Hepatocyte (in vitro differentiated cells): Measurements from ENCODE around the gene FBN1. TPM values are rescaled to one million over a fixed set of nuclear protein-coding genes. Genes with fewer than 3 reads are reported as not detected.

Source experiments
- DNase-seq: peaks from one replicate; pipeline ENCODE4 v3.0.0-alpha.2; 2016; ENCODE audit warnings: low spot score
- H2AFZ ChIP-seq: fragments of 200-600 bp; sonication (generic); 2 replicates; pipeline ENCODE4 v1.6.0; 2016; ENCODE audit warnings: antibody characterized with exemption, mild to moderate bottlenecking
- H3K27ac ChIP-seq: fragments of 200-600 bp; sonication (generic); 2 replicates; pipeline ENCODE4 v1.5.1; 2016; ENCODE audit warnings: mild to moderate bottlenecking
- H3K27me3 ChIP-seq: fragments of 200-600 bp; sonication (generic); 2 replicates; pipeline ENCODE4 v1.6.1; 2016
- H3K36me3 ChIP-seq: fragments of 200-600 bp; sonication (generic); replicated peaks from 2 replicates; pipeline ENCODE4 v1.5.1; 2016; ENCODE audit warnings: low read depth; ENCODE audit not compliant: insufficient read depth
- H3K4me1 ChIP-seq: fragments of 200-600 bp; sonication (generic); 2 replicates; pipeline ENCODE4 v1.5.1; 2016; ENCODE audit warnings: mild to moderate bottlenecking, moderate library complexity; ENCODE audit not compliant: insufficient read depth
- H3K4me2 ChIP-seq: fragments of 200-600 bp; sonication (generic); 2 replicates; pipeline ENCODE4 v1.6.0; 2016
- H3K4me3 ChIP-seq: fragments of 200-600 bp; sonication (generic); 2 replicates; pipeline ENCODE4 v1.5.1; 2016; ENCODE audit warnings: mild to moderate bottlenecking
- H3K79me2 ChIP-seq: fragments of 200-600 bp; sonication (generic); 2 replicates; pipeline ENCODE4 v1.6.0; 2017; ENCODE audit warnings: mild to moderate bottlenecking
- H3K9me2 ChIP-seq: fragments of 200-600 bp; sonication (generic); replicated peaks from 2 replicates; pipeline ENCODE4 v1.6.0; 2017; ENCODE audit warnings: mild to moderate bottlenecking; ENCODE audit not compliant: insufficient read depth
- H3K9me3 ChIP-seq: fragments of 200-600 bp; sonication (generic); 2 replicates; pipeline ENCODE4 v1.5.1; 2016; ENCODE audit warnings: low read depth, mild to moderate bottlenecking
- H4K20me1 ChIP-seq: fragments of 200-600 bp; sonication (generic); 2 replicates; pipeline ENCODE4 v1.6.0; 2016; ENCODE audit warnings: mild to moderate bottlenecking; ENCODE audit not compliant: insufficient read depth, poor library complexity, severe bottlenecking
- CTCF ChIP-seq: fragments of 200-600 bp; sonication (generic); IDR thresholded peaks from 2 replicates; pipeline ENCODE4 v1.5.1; 2016; ENCODE audit warnings: antibody characterized with exemption, mild to moderate bottlenecking; ENCODE audit not compliant: poor library complexity
- EZH2 ChIP-seq: fragments of 200-600 bp; sonication (generic); IDR thresholded peaks from 2 replicates; pipeline ENCODE4 v1.6.1; 2016; ENCODE audit warnings: antibody characterized with exemption, mild to moderate bottlenecking, borderline replicate concordance
- EZH2phosphoT487 ChIP-seq: fragments of 200-600 bp; sonication (generic); IDR thresholded peaks from one replicate; pipeline ENCODE4 v1.6.1; 2018; ENCODE audit warnings: antibody characterized with exemption, mild to moderate bottlenecking, low read depth, moderate library complexity; ENCODE audit not compliant: unreplicated experiment, severe bottlenecking
- WGBS: methylation state at CpG from one replicate; pipeline ENCODE4 v1.1.6; 2016; ENCODE audit warnings: low lambda C conversion rate; ENCODE audit errors: missing lambda C conversion rate; 5-methylcytosine and 5-hydroxymethylcytosine counted together
- polyA plus RNA-seq: library from polyadenylated mRNA; unstranded; fragments of >200 nt; fragmentation: Nextera tagmentation; extraction: Ambion mirVana; gene quantifications from 2 replicates; pipeline ENCODE4 v1.2.1, GENCODE V29; 2016
- total RNA-seq: library from RNA; depleted of rRNA; stranded (reverse); fragments of >200 nt; gene quantifications from 2 replicates; pipeline ENCODE4 v1.2.3, GENCODE V29; 2014

FBN1 gene
- total and polyA plus RNA-seq, 2 experiments from 2014 or later = 76.6 to 199 TPM

- no peaks in the 10 kb centered on the region for H3K9me3 ChIP-seq
- H3K36me3 ChIP-seq = no peaks in the 10 kb centered on the region
- H3K4me1 ChIP-seq = no peaks in the 10 kb centered on the region
- H3K4me3 ChIP-seq = no peak overlapping the region
- H3K27ac ChIP-seq = no peak overlapping the region
- TF ChIP-seq EZH2phosphoT487 (no peak), CTCF (no peak), EZH2 (no peak)
- 85% methylated on average over 6 of the region's 6 CpGs for WGBS
- H3K27me3 ChIP-seq = no peaks in the 10 kb centered on the region
- DNase-seq = no peak
- no peak overlapping the region for H2AFZ ChIP-seq
- no peaks in the 10 kb centered on the region for H3K79me2 ChIP-seq
- H4K20me1 ChIP-seq = no peaks in the 10 kb centered on the region
- no peak overlapping the region for H3K4me2 ChIP-seq
- no peaks in the 10 kb centered on the region for H3K9me2 ChIP-seq
These were observed 25.9 kb upstream of the FBN1 start for GRCh38 chr15:48671103-48672022.

GRCh38 chr15:48667701-48668100 is 22.2 kb upstream of the FBN1 start:
- Histone ChIP-seq H4K20me1 (no peaks in the 10 kb centered on the region), H3K4me3 (no peak overlapping the region), H2AFZ (no peak overlapping the region), H3K4me1 (no peaks in the 10 kb centered on the region), H3K27ac (no peak overlapping the region), H3K27me3 (no peaks in the 10 kb centered on the region), H3K4me2 (no peak overlapping the region), H3K79me2 (no peaks in the 10 kb centered on the region), H3K9me3 (no peaks in the 10 kb centered on the region), H3K9me2 (no peaks in the 10 kb centered on the region), H3K36me3 (no peaks in the 10 kb centered on the region)
- no peak for TF ChIP-seq EZH2
- TF ChIP-seq EZH2phosphoT487 = no peak
- TF ChIP-seq CTCF = no peak
- 83% methylated on average over 1 of the region's 1 CpG for WGBS
- no peak for DNase-seq

GRCh38 chr15:48664436-48664835 is 18.9 kb upstream of the FBN1 start:
- Histone ChIP-seq H4K20me1 (no peaks in the 10 kb centered on the region), H3K4me1 (no peaks in the 10 kb centered on the region), H3K27me3 (no peaks in the 10 kb centered on the region), H3K36me3 (no peaks in the 10 kb centered on the region), H3K27ac (no peak overlapping the region), H3K9me2 (no peaks in the 10 kb centered on the region), H3K4me2 (no peak overlapping the region), H3K79me2 (no peaks in the 10 kb centered on the region), H2AFZ (no peak overlapping the region), H3K9me3 (no peaks in the 10 kb centered on the region), H3K4me3 (no peak overlapping the region)
- 89% methylated on average over 1 of the region's 1 CpG for WGBS
- no peak for DNase-seq
- TF ChIP-seq EZH2 = no peak
- TF ChIP-seq CTCF = no peak
- no peak for TF ChIP-seq EZH2phosphoT487
